IMR-90 (cell line): ENCODE results near the gene STAB1. TPM values are rescaled to one million over a fixed set of nuclear protein-coding genes. Genes with fewer than 3 reads are reported as not detected.
A peak's percentile ranks its signal among the peaks of the same experiment; 100 is the strongest.

Experiments
- ATAC-seq: fragments of 200-7000 bp; cut with Tn5 transposase; 2 replicates; pipeline ENCODE4 v1.9.1; 2020; ENCODE audit warnings: low read depth, mild to moderate bottlenecking, moderate library complexity
- BruUV-seq: library from RNA; stranded (reverse); fragments of 400-500 nt; replicated peaks from 2 replicates; lab custom pipeline; 2021; lab: Mats Ljungman, UMichigan
- CTCF ChIA-PET: fragments of 300-600 bp; formaldehyde crosslinking; extraction: SDS; loops from one replicate; lab custom pipeline; 2021; ENCODE audit warnings: antibody characterized with exemption; lab: Yijun Ruan, JAX
- POLR2A ChIA-PET: fragments of 300-600 bp; sonication (Branson Sonifier 250); formaldehyde crosslinking; loops from one replicate; lab custom pipeline; 2022; ENCODE audit warnings: antibody characterized with exemption; ENCODE audit not compliant: unreplicated experiment; lab: Charles Lee
- DNase-seq: peaks from one replicate; pipeline ENCODE4 v3.0.0; 2013
- H2AFZ ChIP-seq: replicated peaks from 2 replicates; pipeline ENCODE3; 2013; ENCODE audit warnings: low read length, mild to moderate bottlenecking; ENCODE audit not compliant: poor library complexity
- H2AK5ac ChIP-seq: 2 replicates; pipeline ENCODE4 v1.6.1; 2013; ENCODE audit warnings: low read depth, low read length, inconsistent platforms
- H2AK9ac ChIP-seq: replicated peaks from 2 replicates; pipeline ENCODE3; 2013; ENCODE audit warnings: mild to moderate bottlenecking, low read depth, low read length, moderate library complexity; ENCODE audit not compliant: poor library complexity
- H2BK120ac ChIP-seq: 2 replicates; pipeline ENCODE4 v1.6.1; 2013; ENCODE audit warnings: low read depth, low read length, inconsistent platforms
- H2BK15ac ChIP-seq: 3 replicates; pipeline ENCODE4 v1.6.1; 2013; ENCODE audit warnings: low read depth, low read length, inconsistent platforms
- H2BK20ac ChIP-seq: 2 replicates; pipeline ENCODE4 v1.6.1; 2013; ENCODE audit warnings: low read depth, mild to moderate bottlenecking, inconsistent platforms, low read length, moderate library complexity
- H2BK5ac ChIP-seq: 2 replicates; pipeline ENCODE4 v1.6.1; 2013; ENCODE audit warnings: mild to moderate bottlenecking, low read depth, low read length, inconsistent platforms; ENCODE audit not compliant: poor library complexity, severe bottlenecking
- H3K14ac ChIP-seq: replicated peaks from 2 replicates; pipeline ENCODE4 v1.6.1; 2013; ENCODE audit warnings: low read depth, low read length, inconsistent platforms
- H3K18ac ChIP-seq: 2 replicates; pipeline ENCODE4 v1.6.1; 2013; ENCODE audit warnings: low read depth, low read length, control low read depth
- H3K23ac ChIP-seq: 2 replicates; pipeline ENCODE4 v1.6.1; 2013; ENCODE audit warnings: low read depth, low read length, inconsistent platforms
- H3K27ac ChIP-seq: 2 replicates; pipeline ENCODE4 v1.5.1; 2013; ENCODE audit warnings: mild to moderate bottlenecking, control low read depth, low read length; ENCODE audit not compliant: insufficient read depth
- H3K27me3 ChIP-seq: 2 replicates; pipeline ENCODE4 v1.6.1; 2013; ENCODE audit warnings: low read length; ENCODE audit not compliant: control insufficient read depth, insufficient read depth
- H3K36me3 ChIP-seq: 2 replicates; pipeline ENCODE4 v1.6.1; 2013; ENCODE audit warnings: low read length, mixed read lengths; ENCODE audit not compliant: control insufficient read depth, insufficient read depth
- H3K4ac ChIP-seq: 2 replicates; pipeline ENCODE4 v1.6.1; 2013; ENCODE audit warnings: low read depth, low read length, inconsistent platforms
- H3K4me1 ChIP-seq: 2 replicates; pipeline ENCODE4 v1.6.1; 2013; ENCODE audit warnings: low read length, mixed read lengths; ENCODE audit not compliant: control insufficient read depth, insufficient read depth
- H3K4me2 ChIP-seq: 2 replicates; pipeline ENCODE4 v1.6.1; 2013; ENCODE audit warnings: low read depth, mild to moderate bottlenecking, control low read depth, low read length, moderate library complexity
- H3K4me3 ChIP-seq: 2 replicates; pipeline ENCODE4 v1.5.1; 2013; ENCODE audit warnings: low read depth, mild to moderate bottlenecking, control low read depth, low read length, moderate library complexity; ENCODE audit not compliant: insufficient read depth
- H3K56ac ChIP-seq: 2 replicates; pipeline ENCODE4 v1.6.1; 2013; ENCODE audit warnings: low read length, inconsistent platforms; ENCODE audit not compliant: insufficient read depth; ENCODE audit errors: extremely low read depth
- H3K79me1 ChIP-seq, 2 experiments: 2 replicates each; pipeline ENCODE4 v1.6.1; 2013; ENCODE audit warnings: low read length in 2 of 2, inconsistent platforms in 1 of 2, low read depth in 1 of 2
- H3K9ac ChIP-seq: 2 replicates; pipeline ENCODE4 v1.6.1; 2013; ENCODE audit warnings: low read depth, low read length, control low read depth
- H3K9me1 ChIP-seq: 2 replicates; pipeline ENCODE4 v1.6.1; 2013; ENCODE audit warnings: low read length, inconsistent platforms; ENCODE audit not compliant: insufficient read depth
- H3K9me3 ChIP-seq: 2 replicates; pipeline ENCODE4 v1.6.1; 2013; ENCODE audit warnings: low read length; ENCODE audit not compliant: control insufficient read depth, insufficient read depth
- H4K20me1 ChIP-seq: 2 replicates; pipeline ENCODE4 v1.6.1; 2013; ENCODE audit warnings: low read length, inconsistent platforms; ENCODE audit not compliant: insufficient read depth
- H4K5ac ChIP-seq: 2 replicates; pipeline ENCODE4 v1.6.1; 2013; ENCODE audit warnings: mild to moderate bottlenecking, low read depth, low read length, control low read depth
- H4K8ac ChIP-seq, 2 experiments: 2 replicates each; pipeline ENCODE4 v1.6.1; 2013; ENCODE audit warnings: low read depth in 2 of 2, low read length in 2 of 2, control low read depth in 1 of 2, inconsistent platforms in 1 of 2
- H4K91ac ChIP-seq: 2 replicates; pipeline ENCODE4 v1.6.1; 2013; ENCODE audit warnings: low read depth, low read length, inconsistent platforms; ENCODE audit not compliant: insufficient read depth
- BHLHE40 ChIP-seq: fragments of 150-350 bp; IDR thresholded peaks from 2 replicates; pipeline ENCODE4 v1.6.1; 2016; ENCODE audit warnings: mild to moderate bottlenecking, low read depth, low read length
- CEBPB ChIP-seq: IDR thresholded peaks from 2 replicates; pipeline ENCODE4 v1.6.1; 2012; ENCODE audit warnings: low read depth, low read length, improper control_type of control experiment
- CHD1 ChIP-seq: IDR thresholded peaks from 2 replicates; pipeline ENCODE4 v1.6.1; 2012; ENCODE audit warnings: low read depth, low read length, improper control_type of control experiment
- MAZ ChIP-seq: IDR thresholded peaks from 2 replicates; pipeline ENCODE4 v1.6.1; 2012; ENCODE audit warnings: low read depth, mild to moderate bottlenecking, low read length, improper control_type of control experiment, moderate library complexity, borderline replicate concordance
- MXI1 ChIP-seq: IDR thresholded peaks from 2 replicates; pipeline ENCODE4 v1.6.1; 2012; ENCODE audit warnings: low read depth, mild to moderate bottlenecking, low read length, moderate library complexity, borderline replicate concordance
- NFE2L2 ChIP-seq: fragments of 150-350 bp; IDR thresholded peaks from 2 replicates; pipeline ENCODE4 v1.6.1; 2016; ENCODE audit warnings: low read depth, mild to moderate bottlenecking, low read length
- POLR2A ChIP-seq: IDR thresholded peaks from 2 replicates; pipeline ENCODE4 v1.6.1; 2012; ENCODE audit warnings: mild to moderate bottlenecking, low read depth, low read length
- RFX5 ChIP-seq: IDR thresholded peaks from 2 replicates; pipeline ENCODE4 v1.8.0; 2012; ENCODE audit warnings: low read depth, mild to moderate bottlenecking, low read length, moderate library complexity
- WGBS, 2 experiments: methylation state at CpG; one replicate each; pipeline versions ENCODE4 v1.1.5 to v1.1.7; 2013; ENCODE audit warnings: missing lambda C conversion rate in 2 of 2; ENCODE audit not compliant: insufficient read length in 1 of 2; ENCODE audit errors: extremely low coverage in 2 of 2; 5-methylcytosine and 5-hydroxymethylcytosine counted together
- dilution Hi-C: fragments of 300-500 bp; cut with HindIII; formaldehyde crosslinking; loops from one replicate; pipeline ENCODE4 v1.14.3; 2018; ENCODE audit warnings: low sequenced_read_pairs; ENCODE audit not compliant: unreplicated experiment
- in situ Hi-C: fragments of 300-500 bp; cut with MboI; formaldehyde crosslinking; loops from 3 replicates; pipeline ENCODE4 v1.14.3; 2019; ENCODE audit warnings: low sequenced_read_pairs, inconsistent platforms, mixed read lengths
- intact Hi-C: fragments of 100-400 bp; cut with micrococcal nuclease; formaldehyde crosslinking; loops from 2 replicates; pipeline ENCODE4 v1.10.0; 2022
- polyA plus RNA-seq, 3 experiments: library from polyadenylated mRNA; depleted of rRNA; stranded (reverse); fragments of >200 nt; gene quantifications; 2 replicates each; pipeline ENCODE4 v1.2.3, GENCODE V29; 2012; ENCODE audit warnings: low replicate concordance in 1 of 3
- total RNA-seq: library from RNA; depleted of rRNA; stranded (reverse); fragments of >200 nt; gene quantifications from 2 replicates; pipeline ENCODE4 v1.2.3, GENCODE V29; 2012
- TF ChIP-seq, protein P1 (sequence below): fragments of 150-350 bp; IDR thresholded peaks from 2 replicates; pipeline ENCODE4 v1.6.1; 2017; ENCODE audit warnings: mild to moderate bottlenecking, antibody characterized with exemption, low read length, low read depth
- TF ChIP-seq, protein P2 (sequence below): fragments of 150-350 bp; IDR thresholded peaks from 2 replicates; pipeline ENCODE4 v1.6.1; 2016; ENCODE audit warnings: low read depth, mild to moderate bottlenecking, low read length, moderate library complexity, borderline replicate concordance

Gene STAB1
- total and polyA plus RNA-seq, 2 of the 4 experiments (the other 2 are of a cell fraction): not detected

DNA sequence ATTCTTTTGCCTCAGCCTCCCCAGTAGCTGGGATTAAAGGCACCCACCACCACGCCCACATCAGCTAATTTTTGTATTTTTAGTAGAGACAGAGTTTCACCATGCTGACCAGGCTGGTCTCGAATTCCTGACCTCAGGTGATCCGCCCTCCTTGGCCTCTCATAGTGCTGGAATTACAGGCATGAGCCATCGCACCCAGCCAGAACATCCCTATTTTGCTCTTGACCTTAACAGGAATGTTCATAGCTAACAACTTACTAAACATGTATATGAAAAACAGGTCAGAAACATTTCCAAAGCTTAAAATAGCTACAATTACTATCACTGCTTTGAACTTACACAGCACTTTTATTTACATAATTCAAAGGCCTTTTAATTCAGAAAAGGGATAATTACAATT, 74.9 kb downstream of the STAB1 start:
- Histone ChIP-seq H2AK9ac (no peak overlapping the region), H3K36me3 (peaks cover 13% of the 10 kb centered on the region), H3K9ac (no peak overlapping the region), H4K20me1 (no peaks in the 10 kb centered on the region), H2BK5ac (peak overlapping the region; percentile 64), H3K79me1 (peaks cover 3 to 23% of the 10 kb centered on the region in 2 experiments; a peak in 3 of 4 replicates), H3K18ac (no peak overlapping the region), H3K27ac (no peak overlapping the region), H3K9me3 (no peaks in the 10 kb centered on the region), H3K23ac (no peak overlapping the region), H3K14ac (no peak overlapping the region), H3K56ac (no peak overlapping the region), H3K4me3 (no peak overlapping the region), H4K91ac (no peak overlapping the region), H2BK15ac (peak overlapping the region; percentile 56; the same call in 1 of the 3 replicates), H2BK120ac (no peak overlapping the region), H3K4me2 (no peak overlapping the region), H3K4me1 (peaks cover 4% of the 10 kb centered on the region), H2BK20ac (no peak overlapping the region; the same call in 1 of the 2 replicates), H3K9me1 (no peaks in the 10 kb centered on the region; the same call in 1 of the 2 replicates), H4K8ac (peak overlapping the region in 1 of 2 experiments; percentile 70; a peak in 2 of 4 replicates), H2AK5ac (no peak overlapping the region; the same call in 1 of the 2 replicates), H3K4ac (0 out of 2 replicates have a peak overlapping the region, but pooled peaks have one; percentile 47), H2AFZ (no peak overlapping the region), H4K5ac (no peak overlapping the region), H3K27me3 (no peaks in the 10 kb centered on the region)
- intact Hi-C loops: no loop called here
- in situ Hi-C loops: no loop called here
- ChIA-PET CTCF (interaction anchor here (0.7 kb wide), 1 partner anchor 18 kb away, joined by 4 read pairs; no protein-coding TSS in a partner anchor), POLR2A (no interaction called here)
- TF ChIP-seq NFE2L2 (no peak), POLR2A (no peak), MAZ (no peak), CHD1 (no peak), BHLHE40 (no peak; the same call in 1 of the 2 replicates), MXI1 (no peak), CEBPB (no peak), RFX5 (no peak)
- TF ChIP-seq, protein P1, sequence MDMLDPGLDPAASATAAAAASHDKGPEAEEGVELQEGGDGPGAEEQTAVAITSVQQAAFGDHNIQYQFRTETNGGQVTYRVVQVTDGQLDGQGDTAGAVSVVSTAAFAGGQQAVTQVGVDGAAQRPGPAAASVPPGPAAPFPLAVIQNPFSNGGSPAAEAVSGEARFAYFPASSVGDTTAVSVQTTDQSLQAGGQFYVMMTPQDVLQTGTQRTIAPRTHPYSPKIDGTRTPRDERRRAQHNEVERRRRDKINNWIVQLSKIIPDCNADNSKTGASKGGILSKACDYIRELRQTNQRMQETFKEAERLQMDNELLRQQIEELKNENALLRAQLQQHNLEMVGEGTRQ: no peak
- TF ChIP-seq, protein P2, sequence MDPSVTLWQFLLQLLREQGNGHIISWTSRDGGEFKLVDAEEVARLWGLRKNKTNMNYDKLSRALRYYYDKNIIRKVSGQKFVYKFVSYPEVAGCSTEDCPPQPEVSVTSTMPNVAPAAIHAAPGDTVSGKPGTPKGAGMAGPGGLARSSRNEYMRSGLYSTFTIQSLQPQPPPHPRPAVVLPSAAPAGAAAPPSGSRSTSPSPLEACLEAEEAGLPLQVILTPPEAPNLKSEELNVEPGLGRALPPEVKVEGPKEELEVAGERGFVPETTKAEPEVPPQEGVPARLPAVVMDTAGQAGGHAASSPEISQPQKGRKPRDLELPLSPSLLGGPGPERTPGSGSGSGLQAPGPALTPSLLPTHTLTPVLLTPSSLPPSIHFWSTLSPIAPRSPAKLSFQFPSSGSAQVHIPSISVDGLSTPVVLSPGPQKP: no peak
- DNase-seq (peak; percentile 54), ATAC-seq (peak; percentile 85)
- dilution Hi-C loops: no loop called here
- BruUV-seq: no TSS peak
- WGBS, 2 experiments: 80% methylated on average over 3 of the region's 4 CpGs; no CpG with 5 or more reads in 1 of the 2 experiments
